DOHH2 (cell line): ENCODE data around the gene RSF1.

Source experiments
- H3F3A ChIP-seq: fragments of 200-600 bp; sonication (generic), shearing (Covaris generic); 2 replicates; pipeline ENCODE4 v1.6.0; 2016; ENCODE audit warnings: antibody characterized with exemption, mild to moderate bottlenecking; ENCODE audit not compliant: control insufficient read depth, insufficient read depth
- H3K27ac ChIP-seq: fragments of 200-600 bp; sonication (generic); 2 replicates; pipeline ENCODE4 v1.5.1; 2014; ENCODE audit warnings: low read depth, mild to moderate bottlenecking, low read length, moderate library complexity
- H3K27me3 ChIP-seq: fragments of 200-600 bp; sonication (generic); 2 replicates; pipeline ENCODE4 v1.6.1; 2014; ENCODE audit warnings: mild to moderate bottlenecking, low read length, mixed read lengths; ENCODE audit not compliant: control insufficient read depth
- H3K36me3 ChIP-seq: fragments of 200-600 bp; sonication (generic); 2 replicates; pipeline ENCODE4 v1.6.1; 2014; ENCODE audit warnings: mild to moderate bottlenecking, low read length, moderate library complexity, mixed read lengths; ENCODE audit not compliant: control insufficient read depth
- H3K4me1 ChIP-seq: fragments of 200-600 bp; sonication (generic); 2 replicates; pipeline ENCODE4 v1.6.1; 2014; ENCODE audit warnings: mild to moderate bottlenecking, low read length, mixed read lengths; ENCODE audit not compliant: control insufficient read depth
- H3K4me2 ChIP-seq: fragments of 200-600 bp; sonication (generic); 2 replicates; pipeline ENCODE4 v1.6.0; 2014; ENCODE audit warnings: mild to moderate bottlenecking, low read length, moderate library complexity
- H3K4me3 ChIP-seq: fragments of 200-600 bp; sonication (generic); 2 replicates; pipeline ENCODE4 v1.5.1; 2014; ENCODE audit warnings: mild to moderate bottlenecking, low read length, mixed read lengths
- H3K79me2 ChIP-seq: fragments of 200-600 bp; sonication (generic); 2 replicates; pipeline ENCODE4 v1.6.1; 2014; ENCODE audit warnings: mild to moderate bottlenecking, low read length, mixed read lengths; ENCODE audit not compliant: control insufficient read depth
- H3K9me2 ChIP-seq: fragments of 200-600 bp; sonication (generic); replicated peaks from 2 replicates; pipeline ENCODE4 v1.6.1; 2014; ENCODE audit warnings: mild to moderate bottlenecking, low read length, mixed read lengths; ENCODE audit not compliant: control insufficient read depth
- H3K9me3 ChIP-seq: fragments of 200-600 bp; sonication (generic); 2 replicates; pipeline ENCODE4 v1.6.1; 2014; ENCODE audit warnings: antibody characterized with exemption, low read length, mixed read lengths; ENCODE audit not compliant: control insufficient read depth, insufficient read depth
- H4K20me1 ChIP-seq: fragments of 200-600 bp; sonication (generic); 2 replicates; pipeline ENCODE4 v1.6.0; 2014; ENCODE audit warnings: low read depth, mild to moderate bottlenecking, antibody characterized with exemption, low read length, moderate library complexity; ENCODE audit not compliant: control insufficient read depth, insufficient read depth
- EZH2phosphoT487 ChIP-seq: fragments of 200-600 bp; sonication (generic); IDR thresholded peaks from 2 replicates; pipeline ENCODE4 v1.6.1; 2017; ENCODE audit warnings: borderline replicate concordance, mild to moderate bottlenecking, antibody characterized with exemption, low read length, moderate library complexity, mixed read lengths
- TF ChIP-seq, protein P1 (sequence below): fragments of 200-600 bp; sonication (generic); IDR thresholded peaks from one replicate; pipeline ENCODE4 v1.5.1; 2014; ENCODE audit warnings: antibody characterized with exemption, mild to moderate bottlenecking, low read depth, low read length; ENCODE audit not compliant: poor library complexity, severe bottlenecking

Gene RSF1

DNA sequence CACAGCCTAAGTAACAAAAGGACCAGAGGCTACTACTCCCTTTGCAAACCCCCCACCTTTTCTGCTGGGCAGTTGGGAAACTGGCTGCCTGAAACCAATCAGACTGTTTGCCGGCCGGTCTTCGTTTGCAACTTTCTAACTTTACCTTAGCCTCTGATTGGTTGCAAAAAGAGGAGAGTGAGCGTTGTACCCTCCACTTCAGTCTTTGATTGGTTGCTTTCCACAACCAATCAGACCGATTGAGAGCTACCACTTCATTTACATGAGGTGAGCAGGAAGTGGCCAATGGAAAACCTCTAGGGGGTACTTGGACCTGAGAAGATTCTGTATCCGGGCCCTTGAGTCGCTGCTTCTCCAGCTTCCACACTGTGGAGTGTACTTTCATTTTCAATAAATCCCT is 164.2 kb downstream of the RSF1 start:
- no peak overlapping the region for H3K4me3 ChIP-seq
- H3K4me2 ChIP-seq, result no peak overlapping the region
- no peak overlapping the region for H3K27ac ChIP-seq
- no peaks in the 10 kb centered on the region for H3K27me3 ChIP-seq
- H3K4me1 ChIP-seq, result peaks cover 55% of the 10 kb centered on the region
- no peaks in the 10 kb centered on the region for H3K36me3 ChIP-seq
- no peaks in the 10 kb centered on the region for H3K9me3 ChIP-seq
- TF ChIP-seq EZH2phosphoT487, result no peak
- TF ChIP-seq, protein P1, sequence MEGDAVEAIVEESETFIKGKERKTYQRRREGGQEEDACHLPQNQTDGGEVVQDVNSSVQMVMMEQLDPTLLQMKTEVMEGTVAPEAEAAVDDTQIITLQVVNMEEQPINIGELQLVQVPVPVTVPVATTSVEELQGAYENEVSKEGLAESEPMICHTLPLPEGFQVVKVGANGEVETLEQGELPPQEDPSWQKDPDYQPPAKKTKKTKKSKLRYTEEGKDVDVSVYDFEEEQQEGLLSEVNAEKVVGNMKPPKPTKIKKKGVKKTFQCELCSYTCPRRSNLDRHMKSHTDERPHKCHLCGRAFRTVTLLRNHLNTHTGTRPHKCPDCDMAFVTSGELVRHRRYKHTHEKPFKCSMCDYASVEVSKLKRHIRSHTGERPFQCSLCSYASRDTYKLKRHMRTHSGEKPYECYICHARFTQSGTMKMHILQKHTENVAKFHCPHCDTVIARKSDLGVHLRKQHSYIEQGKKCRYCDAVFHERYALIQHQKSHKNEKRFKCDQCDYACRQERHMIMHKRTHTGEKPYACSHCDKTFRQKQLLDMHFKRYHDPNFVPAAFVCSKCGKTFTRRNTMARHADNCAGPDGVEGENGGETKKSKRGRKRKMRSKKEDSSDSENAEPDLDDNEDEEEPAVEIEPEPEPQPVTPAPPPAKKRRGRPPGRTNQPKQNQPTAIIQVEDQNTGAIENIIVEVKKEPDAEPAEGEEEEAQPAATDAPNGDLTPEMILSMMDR, result no peak
- H4K20me1 ChIP-seq, result no peaks in the 10 kb centered on the region
- peaks cover 21% of the 10 kb centered on the region for H3F3A ChIP-seq
- H3K79me2 ChIP-seq, result no peaks in the 10 kb centered on the region
- H3K9me2 ChIP-seq, result no peaks in the 10 kb centered on the region

DNA sequence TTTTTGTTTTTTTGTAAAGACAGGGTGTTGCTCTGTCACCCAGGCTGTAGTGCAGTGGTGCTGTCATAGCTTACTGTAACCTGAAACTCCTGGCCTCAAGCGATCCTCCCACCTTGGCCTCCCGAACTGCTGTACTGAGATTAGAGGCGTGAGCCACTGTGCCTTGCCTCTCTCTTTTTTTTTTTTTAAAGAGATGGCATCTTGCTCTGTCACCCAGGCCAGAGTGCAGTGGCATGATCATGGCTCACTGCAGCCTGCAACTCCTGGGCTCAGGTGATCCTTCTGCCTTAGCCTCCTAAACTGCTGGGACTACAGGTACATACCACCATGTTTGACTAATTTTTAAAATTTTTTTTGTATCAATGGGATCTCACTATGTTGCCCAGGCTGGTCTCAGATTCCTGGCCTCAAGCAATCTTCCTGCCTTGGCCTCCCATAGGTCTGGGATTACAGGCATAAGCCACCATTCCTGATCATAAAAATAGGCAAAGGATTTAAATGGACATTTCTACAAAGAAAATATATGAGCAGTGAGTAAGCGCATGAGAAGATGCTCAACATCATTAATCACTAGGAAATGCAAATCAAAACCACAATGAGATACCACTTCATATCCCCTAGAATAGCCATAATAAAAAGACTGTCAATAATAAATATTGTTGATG is 165.6 kb downstream of the RSF1 start:
- H3K79me2 ChIP-seq, result no peaks in the 10 kb centered on the region
- H3K4me2 ChIP-seq, result peak overlapping the region; percentile 19
- no peaks in the 10 kb centered on the region for H4K20me1 ChIP-seq
- no peaks in the 10 kb centered on the region for H3K9me2 ChIP-seq
- peaks cover 41% of the 10 kb centered on the region for H3K4me1 ChIP-seq
- no peaks in the 10 kb centered on the region for H3K9me3 ChIP-seq
- H3K27ac ChIP-seq, result no peak overlapping the region
- H3K27me3 ChIP-seq, result no peaks in the 10 kb centered on the region
- TF ChIP-seq, protein P1, result no peak
- no peak for TF ChIP-seq EZH2phosphoT487
- H3K4me3 ChIP-seq, result no peak overlapping the region
- H3F3A ChIP-seq, result peaks cover 12% of the 10 kb centered on the region
- H3K36me3 ChIP-seq, result no peaks in the 10 kb centered on the region

DNA sequence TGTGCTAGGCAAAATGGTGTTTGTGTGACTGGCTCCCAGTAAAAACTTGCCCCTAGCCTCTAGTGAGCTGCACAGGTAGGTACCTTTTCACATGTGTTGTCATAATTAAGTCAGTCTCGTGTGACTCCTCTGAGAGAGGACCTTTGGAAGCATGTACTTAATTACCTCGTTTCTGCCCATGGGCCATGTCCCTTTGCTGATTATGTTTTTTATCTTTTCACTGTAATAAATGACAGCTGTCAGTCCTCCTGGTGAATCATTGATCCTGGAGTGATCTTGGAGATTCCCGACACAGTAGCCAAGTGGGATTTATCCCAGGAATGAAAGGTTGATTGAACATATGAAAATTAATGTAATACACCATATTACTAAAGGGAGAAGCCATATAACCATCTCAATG is 170.4 kb downstream of the RSF1 start:
- no peak overlapping the region for H3K4me2 ChIP-seq
- no peaks in the 10 kb centered on the region for H3K9me3 ChIP-seq
- no peaks in the 10 kb centered on the region for H3K27me3 ChIP-seq
- no peaks in the 10 kb centered on the region for H3K79me2 ChIP-seq
- peaks cover 8% of the 10 kb centered on the region for H3K4me1 ChIP-seq
- H3K4me3 ChIP-seq, result no peak overlapping the region
- H4K20me1 ChIP-seq, result no peaks in the 10 kb centered on the region
- H3K9me2 ChIP-seq, result no peaks in the 10 kb centered on the region
- no peaks in the 10 kb centered on the region for H3K36me3 ChIP-seq
- H3F3A ChIP-seq, result peaks cover 2% of the 10 kb centered on the region; the same call in 1 of the 2 replicates
- H3K27ac ChIP-seq, result no peak overlapping the region
- TF ChIP-seq, protein P1, result no peak
- TF ChIP-seq EZH2phosphoT487, result no peak
